ENCODE data around the gene EXO5.

The EXO5 gene

DNA sequence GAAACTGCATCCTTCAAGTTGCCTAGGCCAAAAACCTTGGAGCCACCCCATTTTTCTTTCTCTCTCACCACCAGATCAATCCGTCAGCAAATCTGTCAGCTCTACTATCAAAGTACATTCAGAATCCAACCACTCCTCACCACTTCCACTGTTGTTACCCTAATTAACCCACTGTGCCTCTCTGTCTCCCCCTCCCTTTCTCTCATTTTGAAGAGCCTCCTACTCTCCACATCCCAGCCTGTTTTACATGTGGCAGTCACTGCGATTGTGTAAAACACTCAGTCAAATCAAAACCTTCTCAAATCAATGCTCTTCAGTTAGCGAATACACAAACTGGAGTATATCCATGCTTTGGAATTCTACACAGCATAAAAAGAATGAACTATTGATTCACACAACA is 55.9 kb downstream of the EXO5 start:
- DNase-seq (ENCODE audit: low spot score) = no peak
- in situ Hi-C loops (cut with MboI; ENCODE audit: low sequenced_read_pairs, unreplicated experiment) = no loop called here
- TF ChIP-seq, protein P1, sequence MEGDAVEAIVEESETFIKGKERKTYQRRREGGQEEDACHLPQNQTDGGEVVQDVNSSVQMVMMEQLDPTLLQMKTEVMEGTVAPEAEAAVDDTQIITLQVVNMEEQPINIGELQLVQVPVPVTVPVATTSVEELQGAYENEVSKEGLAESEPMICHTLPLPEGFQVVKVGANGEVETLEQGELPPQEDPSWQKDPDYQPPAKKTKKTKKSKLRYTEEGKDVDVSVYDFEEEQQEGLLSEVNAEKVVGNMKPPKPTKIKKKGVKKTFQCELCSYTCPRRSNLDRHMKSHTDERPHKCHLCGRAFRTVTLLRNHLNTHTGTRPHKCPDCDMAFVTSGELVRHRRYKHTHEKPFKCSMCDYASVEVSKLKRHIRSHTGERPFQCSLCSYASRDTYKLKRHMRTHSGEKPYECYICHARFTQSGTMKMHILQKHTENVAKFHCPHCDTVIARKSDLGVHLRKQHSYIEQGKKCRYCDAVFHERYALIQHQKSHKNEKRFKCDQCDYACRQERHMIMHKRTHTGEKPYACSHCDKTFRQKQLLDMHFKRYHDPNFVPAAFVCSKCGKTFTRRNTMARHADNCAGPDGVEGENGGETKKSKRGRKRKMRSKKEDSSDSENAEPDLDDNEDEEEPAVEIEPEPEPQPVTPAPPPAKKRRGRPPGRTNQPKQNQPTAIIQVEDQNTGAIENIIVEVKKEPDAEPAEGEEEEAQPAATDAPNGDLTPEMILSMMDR (IDR thresholded peaks at IDR 0.05; ENCODE audit: borderline replicate concordance, control extremely low read depth, extremely low read depth, insufficient read depth, missing control alignments) = no peak

- in situ Hi-C loops (cut with MboI; ENCODE audit: low sequenced_read_pairs, unreplicated experiment) = no loop called here
- TF ChIP-seq, protein P1 (IDR thresholded peaks at IDR 0.05; ENCODE audit: borderline replicate concordance, control extremely low read depth, extremely low read depth, insufficient read depth, missing control alignments) = no peak
- no peak for DNase-seq (ENCODE audit: low spot score)
Observed at GRCh38 chr1:40564913-40565312, 56.3 kb downstream of the EXO5 start.

Measured in GM13976 (cell line).